ENCODE data around the gene GPC5.

GPC5 gene

GRCh38 chr13:92590503-92590908, 1192.1 kb downstream of the GPC5 start:
- no peak for TF ChIP-seq CTCF (IDR thresholded peaks at IDR 0.05)
- no peak for DNase-seq (ENCODE audit: low spot score)
- no peak overlapping the region for H3K27ac ChIP-seq
- H3K4me3 ChIP-seq: no peak overlapping the region

GRCh38 chr13:92591117-92591516, 1192.7 kb downstream of the GPC5 start:
- TF ChIP-seq CTCF (IDR thresholded peaks at IDR 0.05): no peak
- DNase-seq (ENCODE audit: low spot score): no peak
- H3K27ac ChIP-seq: no peak overlapping the region
- no peak overlapping the region for H3K4me3 ChIP-seq

- Histone ChIP-seq H3K27ac (no peak overlapping the region), H3K4me3 (no peak overlapping the region)
- TF ChIP-seq CTCF (IDR thresholded peaks at IDR 0.05): no peak
- no peak for DNase-seq (ENCODE audit: low spot score)
Observed at GRCh38 chr13:92592757-92593156, 1194.3 kb downstream of the GPC5 start.

GRCh38 chr13:92602560-92602959, 1204.1 kb downstream of the GPC5 start:
- Histone ChIP-seq H3K27ac (no peak overlapping the region), H3K4me3 (no peak overlapping the region)
- DNase-seq (ENCODE audit: low spot score): no peak
- TF ChIP-seq CTCF (IDR thresholded peaks at IDR 0.05): no peak

- TF ChIP-seq CTCF (IDR thresholded peaks at IDR 0.05): no peak
- DNase-seq (ENCODE audit: low spot score): no peak
- Histone ChIP-seq H3K27ac (no peak overlapping the region), H3K4me3 (no peak overlapping the region)
Observed at GRCh38 chr13:92609376-92609775, 1211.0 kb downstream of the GPC5 start.

GRCh38 chr13:92612892-92613291, 1214.5 kb downstream of the GPC5 start:
- H3K4me3 ChIP-seq: no peak overlapping the region
- no peak for TF ChIP-seq CTCF (IDR thresholded peaks at IDR 0.05)
- no peak overlapping the region for H3K27ac ChIP-seq
- DNase-seq (ENCODE audit: low spot score): no peak

- no peak for DNase-seq (ENCODE audit: low spot score)
Observed at GRCh38 chr13:92613921-92614320, 1215.5 kb downstream of the GPC5 start.

More at GRCh38 chr13:92613921-92614320, 1215.5 kb downstream of the GPC5 start:
- H3K27ac ChIP-seq: no peak overlapping the region
- TF ChIP-seq CTCF (IDR thresholded peaks at IDR 0.05): no peak
- no peak overlapping the region for H3K4me3 ChIP-seq
